ENCODE measurements around the gene EVI5.

Gene EVI5

GRCh38 chr1:92481971-92482664 lies 302.8 kb downstream of the EVI5 start:
- no peak for DNase-seq

- DNase-seq: no peak
Observed at GRCh38 chr1:92481599-92481925, 303.3 kb downstream of the EVI5 start.

- DNase-seq: no peak
Observed at GRCh38 chr1:92480813-92481598, 303.9 kb downstream of the EVI5 start.

GRCh38 chr1:92480200-92480812 lies 304.6 kb downstream of the EVI5 start:
- no peak for DNase-seq

GRCh38 chr1:92479587-92479986 lies 305.3 kb downstream of the EVI5 start:
- no peak for DNase-seq

- DNase-seq: no peak
Observed at GRCh38 chr1:92478393-92478792, 306.5 kb downstream of the EVI5 start.

- DNase-seq: no peak
Observed at GRCh38 chr1:92476071-92476631, 308.8 kb downstream of the EVI5 start.

- DNase-seq: no peak
Observed at GRCh38 chr1:92475029-92475428, 309.9 kb downstream of the EVI5 start.

GRCh38 chr1:92473781-92474495 lies 311.0 kb downstream of the EVI5 start:
- no peak for DNase-seq

- no peak for DNase-seq
Observed at GRCh38 chr1:92470216-92470615, 314.7 kb downstream of the EVI5 start.

- no peak for DNase-seq
Observed at GRCh38 chr1:92466683-92467352, 318.1 kb downstream of the EVI5 start.

GRCh38 chr1:92465256-92465647 lies 319.7 kb downstream of the EVI5 start:
- no peak for DNase-seq

- DNase-seq: no peak
Observed at GRCh38 chr1:92464588-92465255, 320.2 kb downstream of the EVI5 start.

GRCh38 chr1:92461364-92462097 lies 323.4 kb downstream of the EVI5 start:
- no peak for DNase-seq

GRCh38 chr1:92459871-92460320 lies 325.0 kb downstream of the EVI5 start:
- no peak for DNase-seq

All from GOT3 (cell line).